Glomerular endothelial cell (primary cell): ENCODE measurements around the gene PALM3. TPM values are rescaled to one million over a fixed set of nuclear protein-coding genes. Genes with fewer than 3 reads are reported as not detected.
A peak's percentile ranks its signal among the peaks of the same experiment; 100 is the strongest.

Source experiments
- DNase-seq: peaks from one replicate; pipeline ENCODE4 v3.0.0-alpha.2; 2011; ENCODE audit warnings: low read depth, low spot score; ENCODE audit errors: extremely low read depth
- total RNA-seq: library from RNA; depleted of rRNA; stranded (reverse); fragments of >200 nt; gene quantifications from 2 replicates; pipeline ENCODE4 v1.2.3, GENCODE V29; 2015

PALM3 gene
- total RNA-seq, 1 donor from 2014 or later, result not detected

- no peak for DNase-seq
Measured at GRCh38 chr19:14089662-14090508, 28.0 kb upstream of the PALM3 start.

DNA sequence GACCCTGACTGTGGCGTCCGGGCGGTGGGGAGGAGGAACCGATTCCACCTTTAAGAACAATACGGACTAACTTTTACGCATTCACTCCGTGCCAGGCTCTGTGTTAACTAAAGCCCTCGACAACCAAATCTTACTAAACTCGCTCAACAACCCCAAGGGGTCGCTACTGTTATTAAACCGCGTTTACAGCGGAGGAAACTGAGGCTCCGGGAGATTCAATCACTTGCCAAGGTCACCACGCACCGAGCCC, 27.5 kb upstream of the PALM3 start:
- DNase-seq, result no peak

DNA sequence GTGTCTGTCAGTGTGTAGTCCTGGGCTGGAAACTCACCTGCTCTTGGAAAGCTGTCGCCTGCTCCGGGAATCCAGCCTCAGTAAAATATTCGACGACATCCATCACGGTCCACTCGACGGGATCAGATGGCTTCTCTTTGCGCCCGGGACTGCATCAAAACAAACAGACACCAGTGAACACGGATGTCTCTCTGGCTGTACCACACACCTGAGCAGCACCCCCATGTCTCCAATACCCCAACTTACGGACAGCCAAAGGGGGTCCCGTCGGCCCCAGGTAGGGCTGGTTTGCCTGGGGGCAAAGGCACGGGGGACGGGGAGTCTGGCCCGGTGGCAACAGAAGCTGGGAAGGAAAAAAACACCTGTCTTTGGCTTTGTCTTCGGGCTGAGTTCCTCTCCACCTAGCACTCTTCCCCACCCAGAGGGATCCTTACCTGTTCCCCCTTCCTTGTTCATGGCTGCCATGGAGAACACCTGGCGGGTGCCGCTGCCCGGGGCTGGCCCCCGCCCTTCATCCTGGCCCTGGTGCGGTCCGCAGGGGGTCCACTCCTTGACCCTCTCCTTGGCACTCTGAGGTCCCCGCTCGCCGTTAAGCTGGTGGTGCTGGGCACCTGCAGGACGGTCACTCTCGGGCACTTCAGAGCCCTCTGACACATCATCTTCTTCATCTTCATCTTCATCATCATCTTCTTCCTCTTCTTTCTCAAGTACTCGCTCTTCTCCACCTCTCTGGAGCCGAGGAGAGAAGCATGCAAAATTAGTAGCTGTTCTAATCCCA, 26.9 kb upstream of the PALM3 start:
- DNase-seq, result no peak

GRCh38 chr19:14086098-14086497, 24.2 kb upstream of the PALM3 start:
- DNase-seq, result no peak

DNA sequence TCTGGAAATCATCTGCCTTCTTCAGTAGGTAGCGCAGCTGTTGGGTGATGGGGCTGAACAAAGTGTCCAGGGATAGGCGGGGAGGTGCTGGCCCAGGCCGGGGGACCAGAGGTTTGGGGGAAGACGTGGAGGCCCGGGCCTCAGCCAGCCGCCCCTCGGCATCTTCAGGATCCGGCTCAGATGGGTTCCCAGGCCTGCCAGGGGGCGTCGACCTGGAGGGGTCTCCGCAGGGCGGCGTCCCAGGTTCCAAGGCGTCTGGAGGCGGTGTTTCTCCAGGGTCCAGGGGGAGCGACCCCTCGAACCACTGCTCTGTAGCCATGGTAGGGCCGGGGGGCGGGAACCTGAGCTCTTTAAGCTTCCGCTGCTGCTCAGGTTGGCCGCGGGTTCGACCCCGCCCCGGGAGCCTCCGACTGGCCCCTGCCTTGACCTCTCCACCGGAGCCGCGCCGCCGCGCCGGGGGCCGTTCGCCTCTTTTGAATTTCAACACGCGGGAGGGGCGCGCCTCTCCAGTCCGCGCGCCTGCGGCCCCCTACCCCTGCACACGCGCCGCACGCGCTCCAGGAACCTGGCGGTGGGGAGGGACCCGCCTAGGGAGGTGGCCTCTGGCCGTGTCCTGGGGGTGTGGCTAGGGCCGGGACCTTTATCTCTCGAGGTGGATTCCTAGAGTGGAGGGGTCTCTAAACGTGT, 23.6 kb upstream of the PALM3 start, which contains the start of gene C19orf67:
Gene C19orf67 (minus strand): TSS at position 475 of the 687 bp plus-strand sequence. CDS start 156 bp downstream, at position 319.
- DNase-seq, result no peak

DNA sequence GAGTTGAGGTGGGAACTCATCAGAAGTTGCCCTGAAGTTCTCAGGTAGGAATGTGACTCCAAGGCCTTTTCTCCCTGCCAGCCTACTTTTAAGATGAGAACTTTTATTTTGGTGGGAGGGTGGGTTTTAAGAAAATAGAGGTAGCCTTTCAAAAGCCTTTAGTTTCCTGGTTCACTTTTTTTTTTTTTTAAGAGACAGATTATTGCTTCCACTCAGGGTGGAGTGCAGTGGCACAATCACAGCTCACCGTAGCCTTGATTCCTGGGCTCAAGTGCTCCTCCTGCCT, 20.7 kb upstream of the PALM3 start:
- no peak for DNase-seq

GRCh38 chr19:14081797-14082674, 20.2 kb upstream of the PALM3 start:
- no peak for DNase-seq

- DNase-seq, result peak; percentile 99
Measured at GRCh38 chr19:14080887-14081796, 19.3 kb upstream of the PALM3 start.

DNA sequence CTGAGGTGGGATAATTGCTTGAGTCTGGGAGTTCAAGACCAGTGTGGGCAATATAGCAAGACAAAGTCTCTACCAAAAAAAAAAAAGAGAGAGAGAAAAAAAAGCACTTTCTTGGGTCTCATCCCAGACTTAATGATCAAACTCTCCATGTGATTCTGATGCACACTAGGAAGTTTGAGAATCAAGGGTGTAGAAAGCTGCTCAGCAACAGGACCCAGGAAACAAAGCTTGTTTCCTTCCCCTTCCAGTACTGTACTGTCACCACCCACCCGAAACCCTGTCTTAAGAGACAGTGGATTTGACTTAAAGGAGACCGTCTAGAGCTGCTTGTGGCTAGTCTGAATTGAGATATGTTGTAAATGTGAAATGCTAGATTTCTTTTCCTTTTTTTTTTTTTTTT, 16.5 kb upstream of the PALM3 start:
- DNase-seq, result no peak

DNA sequence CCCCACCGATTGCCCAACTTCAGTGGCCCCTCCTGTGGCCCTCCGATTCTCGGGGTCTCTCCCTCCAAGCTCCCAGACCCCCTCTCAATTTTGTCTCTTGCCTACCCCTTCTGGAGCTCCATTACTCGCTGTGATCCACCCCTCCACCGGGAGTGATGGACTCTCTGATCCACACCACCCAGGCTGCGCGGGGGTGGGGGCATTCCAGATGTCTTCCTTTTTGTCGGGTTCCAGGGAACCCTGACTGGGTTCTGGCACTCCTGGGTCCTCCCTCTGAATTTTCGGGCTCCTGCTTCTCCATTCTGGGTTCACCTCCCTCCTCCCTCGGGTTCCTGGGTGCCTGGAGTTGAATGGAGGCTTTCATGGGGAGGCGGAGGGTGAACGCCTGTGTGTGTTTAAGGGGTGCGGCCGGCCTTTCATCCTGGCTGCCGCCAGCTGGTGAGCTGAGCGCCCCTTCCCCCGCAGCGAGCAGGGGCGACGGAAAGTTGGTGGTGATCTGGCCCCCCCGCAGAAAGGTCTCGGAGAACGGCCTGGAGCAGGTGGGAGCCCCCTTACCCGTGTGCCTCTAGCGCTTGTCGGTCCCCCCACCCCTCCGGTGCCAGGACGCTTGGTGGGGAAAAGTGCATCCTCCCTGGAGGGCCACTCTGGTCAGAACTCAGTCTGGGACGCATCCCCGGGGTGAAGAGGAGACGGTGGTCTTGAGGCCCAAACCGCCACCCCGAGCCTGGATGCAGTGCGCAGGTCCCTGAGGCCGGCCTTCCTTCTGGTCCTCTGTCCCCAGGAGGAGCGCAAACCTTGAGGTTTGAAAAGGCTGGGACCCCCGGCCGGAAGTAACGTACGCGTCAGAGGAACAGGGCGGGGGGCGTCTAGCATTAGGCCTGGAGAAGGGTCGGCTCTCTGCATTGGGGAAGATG, 12.3 kb upstream of the PALM3 start:
- no peak for DNase-seq

DNA sequence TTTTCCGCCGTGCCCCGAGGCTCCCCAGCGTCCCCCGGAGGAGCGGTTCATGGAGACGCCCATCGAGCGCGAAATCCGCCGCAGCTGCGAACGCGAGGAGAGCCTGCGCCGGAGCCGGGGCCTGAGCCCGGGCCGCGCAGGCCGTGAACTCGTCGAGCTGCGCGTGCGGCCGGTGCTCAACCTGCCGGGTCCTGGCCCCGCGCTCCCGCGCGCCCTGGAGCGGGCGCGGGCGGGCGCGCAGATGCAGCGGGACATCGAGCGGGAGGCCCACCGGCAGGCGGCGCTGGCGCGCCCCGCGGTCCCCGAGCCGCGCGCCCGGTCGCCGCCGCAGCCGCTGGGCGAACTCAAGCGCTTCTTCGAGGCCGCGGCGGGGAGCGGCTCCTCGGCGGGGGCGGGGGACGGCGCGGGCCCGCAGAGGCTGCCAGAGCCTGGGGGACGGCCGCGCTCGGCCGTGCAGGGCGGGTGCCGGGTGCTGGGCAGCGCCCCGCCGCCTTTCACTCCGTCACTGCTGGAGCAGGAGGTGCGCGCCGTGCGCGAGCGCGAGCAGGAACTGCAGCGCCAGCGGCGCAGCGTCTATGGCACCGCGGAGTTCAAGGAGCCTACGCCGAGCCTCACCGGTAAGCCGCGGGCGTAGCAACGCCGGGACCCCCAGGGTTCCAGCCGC, 11.5 kb upstream of the PALM3 start:
- no peak for DNase-seq

DNA sequence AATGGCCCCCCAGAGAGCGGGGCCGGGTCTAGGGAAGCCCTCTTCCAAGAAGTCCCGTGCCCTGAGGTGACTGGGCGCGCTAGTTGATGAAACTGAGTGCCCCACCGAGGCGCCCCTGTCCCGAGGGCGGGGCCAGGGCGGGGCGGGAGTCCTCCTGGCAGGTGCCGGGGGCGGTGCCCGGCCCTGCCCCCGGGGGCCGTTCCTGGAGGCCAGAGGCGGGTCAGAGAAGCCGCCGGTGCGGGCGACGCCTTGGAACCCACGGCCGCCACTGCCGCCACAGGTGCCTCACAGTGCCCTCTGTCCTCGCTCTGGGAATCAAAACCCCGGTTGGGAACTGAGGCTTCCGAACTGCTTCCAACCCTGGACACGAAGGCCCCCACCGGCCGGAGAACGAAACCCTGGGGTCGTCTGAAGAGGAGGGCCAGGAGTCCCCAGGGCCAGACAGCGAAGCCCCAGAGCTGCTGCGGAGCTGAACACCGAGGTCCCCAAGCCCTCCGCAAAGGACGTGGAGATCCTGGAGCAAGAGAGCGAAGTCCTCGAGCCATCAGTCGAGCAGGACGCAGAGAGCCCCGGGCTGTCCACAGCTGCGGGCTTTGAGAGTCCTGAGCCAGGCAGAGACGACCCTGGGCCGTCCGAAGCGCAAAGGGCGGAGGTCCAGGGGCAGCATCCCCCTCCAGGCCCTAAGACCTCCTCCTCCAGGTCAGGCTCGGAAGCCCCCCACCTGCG, 10.8 kb upstream of the PALM3 start, which contains the start of gene MISP3:
Gene MISP3 (plus strand): TSS at position 252 of the 726 bp plus-strand sequence. CDS start 524 bp downstream, outside the sequence.
- DNase-seq, result no peak

DNA sequence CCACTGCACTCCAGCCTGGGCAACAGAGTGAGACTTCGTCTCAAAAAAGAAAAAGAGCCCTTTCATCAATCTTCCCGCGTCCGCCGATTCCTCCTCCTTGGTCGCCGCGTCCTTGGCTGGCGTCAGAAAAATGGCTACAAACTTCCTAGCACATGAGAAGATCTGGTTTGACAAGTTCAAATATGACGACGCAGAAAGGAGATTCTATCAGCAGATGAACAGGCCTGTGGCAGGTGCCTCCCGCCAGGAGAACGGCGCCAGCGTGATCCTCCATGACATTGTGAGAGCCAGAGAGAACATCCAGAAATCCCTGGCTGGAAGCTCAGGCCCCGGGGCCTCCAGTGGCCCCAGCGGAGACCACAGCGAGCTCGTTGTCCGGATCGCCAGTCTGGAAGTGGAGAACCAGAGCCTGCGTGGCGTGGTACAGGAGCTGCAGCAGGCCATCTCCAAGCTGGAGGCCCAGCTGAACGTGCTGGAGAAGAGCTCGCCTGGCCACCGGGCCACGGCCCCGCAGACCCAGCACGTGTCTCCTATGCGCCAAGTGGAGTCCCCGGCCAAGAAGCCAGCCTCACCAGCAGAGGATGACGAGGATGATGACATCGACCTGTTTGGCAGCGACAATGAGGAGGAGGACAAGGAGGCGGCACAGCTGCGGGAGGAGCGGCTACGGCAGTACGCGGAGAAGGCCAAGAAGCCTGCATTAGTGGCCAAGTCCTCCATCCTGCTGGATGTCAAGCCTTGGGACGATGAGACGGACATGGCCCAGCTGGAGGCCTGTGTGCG, 8.6 kb upstream of the PALM3 start:
- DNase-seq, result no peak

DNA sequence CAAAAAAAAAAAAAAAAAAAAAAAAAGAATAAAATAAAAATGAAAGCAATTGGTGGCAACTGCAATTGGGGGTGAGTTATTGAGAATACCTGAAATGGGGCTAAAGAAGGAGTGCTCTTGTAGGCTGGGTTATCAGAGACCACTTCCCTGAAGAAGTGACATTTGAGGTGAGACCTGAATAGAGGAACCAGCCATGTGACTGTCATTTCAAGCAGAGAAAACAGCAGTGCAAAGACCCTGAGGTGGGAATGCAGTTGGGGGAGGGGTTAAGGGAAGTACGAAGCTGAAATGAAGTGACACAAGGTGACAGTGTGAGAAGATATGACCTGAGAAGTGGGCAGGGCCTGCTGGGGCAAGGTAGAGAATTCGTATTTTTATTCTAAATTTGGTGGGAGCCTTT, 4.3 kb upstream of the PALM3 start:
- DNase-seq, result no peak

- no peak for DNase-seq
Measured at GRCh38 chr19:14063105-14063504, 1.2 kb upstream of the PALM3 start.

- no peak for DNase-seq
Measured at GRCh38 chr19:14062558-14062855, 631 bp upstream of the PALM3 start.
